H9 (cell line): ENCODE results near the gene KREMEN1. TPM values are rescaled to one million over a fixed set of nuclear protein-coding genes. Genes with fewer than 3 reads are reported as not detected.

Experiments
- DNase-seq: peaks from one replicate; pipeline ENCODE4 v3.0.0-alpha.2; 2017
- H2AFZ ChIP-seq: one replicate; pipeline ENCODE4 v1.6.1; 2013; ENCODE audit warnings: mild to moderate bottlenecking, low read length, control low read depth, moderate library complexity
- H2AK5ac ChIP-seq: 2 replicates; pipeline ENCODE4 v1.6.1; 2013; ENCODE audit warnings: low read length, control low read depth, mixed read lengths; ENCODE audit not compliant: insufficient read length
- H2BK120ac ChIP-seq: one replicate; pipeline ENCODE4 v1.6.1; 2013; ENCODE audit warnings: low read depth, mild to moderate bottlenecking, low read length, control low read depth, inconsistent platforms; ENCODE audit not compliant: poor library complexity, severe bottlenecking
- H2BK12ac ChIP-seq: 2 replicates; pipeline ENCODE4 v1.6.1; 2013; ENCODE audit warnings: low read length, control low read depth, mixed read lengths, low read depth; ENCODE audit not compliant: insufficient read length
- H2BK15ac ChIP-seq: 2 replicates; pipeline ENCODE4 v1.6.1; 2013; ENCODE audit warnings: low read depth, low read length, control low read depth
- H2BK20ac ChIP-seq: one replicate; pipeline ENCODE4 v1.6.1; 2013; ENCODE audit warnings: low read depth, mild to moderate bottlenecking, low read length, control low read depth, inconsistent platforms; ENCODE audit not compliant: poor library complexity, severe bottlenecking
- H2BK5ac ChIP-seq: 2 replicates; pipeline ENCODE4 v1.6.1; 2013; ENCODE audit warnings: low read length, control low read depth, mixed read lengths; ENCODE audit not compliant: insufficient read length
- H3K14ac ChIP-seq: 2 replicates; pipeline ENCODE4 v1.6.1; 2013; ENCODE audit warnings: low read length, control low read depth; ENCODE audit not compliant: insufficient read depth
- H3K18ac ChIP-seq: 2 replicates; pipeline ENCODE4 v1.6.1; 2013; ENCODE audit warnings: low read depth, mild to moderate bottlenecking, mixed read lengths, low read length, control low read depth; ENCODE audit not compliant: insufficient read length
- H3K23ac ChIP-seq: 2 replicates; pipeline ENCODE4 v1.6.1; 2013; ENCODE audit warnings: low read length, control low read depth, mixed read lengths, low read depth; ENCODE audit not compliant: insufficient read length
- H3K23me2 ChIP-seq: 2 replicates; pipeline ENCODE4 v1.6.1; 2013; ENCODE audit warnings: low read depth, mild to moderate bottlenecking, mixed read lengths, low read length, control low read depth; ENCODE audit not compliant: insufficient read length, poor library complexity, severe bottlenecking
- H3K27ac ChIP-seq: 2 replicates; pipeline ENCODE4 v1.5.1; 2013; ENCODE audit warnings: low read length, control low read depth, mixed read lengths, low read depth; ENCODE audit not compliant: insufficient read length
- H3K27me3 ChIP-seq: 2 replicates; pipeline ENCODE4 v1.6.1; 2013; ENCODE audit warnings: low read length, control low read depth, inconsistent platforms; ENCODE audit not compliant: insufficient read depth
- H3K4ac ChIP-seq: 2 replicates; pipeline ENCODE4 v1.6.1; 2013; ENCODE audit warnings: low read depth, mild to moderate bottlenecking, control low read depth, inconsistent platforms, low read length, moderate library complexity
- H3K4me1 ChIP-seq: 2 replicates; pipeline ENCODE4 v1.6.1; 2013; ENCODE audit warnings: low read length, control low read depth, inconsistent platforms; ENCODE audit not compliant: insufficient read depth
- H3K4me2 ChIP-seq: 2 replicates; pipeline ENCODE4 v1.6.1; 2013; ENCODE audit warnings: low read length, control low read depth, mixed read lengths; ENCODE audit not compliant: insufficient read length, insufficient read depth
- H3K56ac ChIP-seq: 2 replicates; pipeline ENCODE4 v1.6.1; 2013; ENCODE audit warnings: low read depth, mild to moderate bottlenecking, mixed read lengths, low read length, control low read depth; ENCODE audit not compliant: insufficient read length
- H3K79me1 ChIP-seq: 2 replicates; pipeline ENCODE4 v1.6.1; 2013; ENCODE audit warnings: low read depth, mild to moderate bottlenecking, moderate library complexity, low read length, control low read depth, inconsistent platforms; ENCODE audit not compliant: insufficient read depth, poor library complexity, severe bottlenecking
- H3K79me2 ChIP-seq: 2 replicates; pipeline ENCODE4 v1.6.1; 2013; ENCODE audit warnings: low read length, control low read depth, inconsistent platforms; ENCODE audit not compliant: insufficient read depth
- H3K9ac ChIP-seq: 2 replicates; pipeline ENCODE4 v1.6.1; 2013; ENCODE audit warnings: low read length, control low read depth, mixed read lengths; ENCODE audit not compliant: insufficient read length; ENCODE audit errors: extremely low read depth
- H3K9me3 ChIP-seq: one replicate; pipeline ENCODE4 v1.6.1; 2013; ENCODE audit warnings: low read depth, low read length, inconsistent platforms; ENCODE audit not compliant: control insufficient read depth
- H3T11ph ChIP-seq: one replicate; pipeline ENCODE4 v1.6.1; 2013; ENCODE audit warnings: mild to moderate bottlenecking, low read length, control low read depth, inconsistent platforms
- H4K20me1 ChIP-seq: one replicate; pipeline ENCODE4 v1.6.1; 2013; ENCODE audit not compliant: control insufficient read depth, insufficient read length, insufficient read depth
- H4K5ac ChIP-seq: 2 replicates; pipeline ENCODE4 v1.6.1; 2013; ENCODE audit warnings: low read depth, mild to moderate bottlenecking, mixed read lengths, low read length, control low read depth; ENCODE audit not compliant: insufficient read length
- H4K8ac ChIP-seq: replicated peaks from 2 replicates; pipeline ENCODE4 v1.6.1; 2013; ENCODE audit warnings: low read length, control low read depth, mixed read lengths, low read depth; ENCODE audit not compliant: insufficient read length
- H4K91ac ChIP-seq: 2 replicates; pipeline ENCODE4 v1.6.1; 2013; ENCODE audit warnings: low read depth, mild to moderate bottlenecking, moderate library complexity, mixed read lengths, low read length, control low read depth; ENCODE audit not compliant: insufficient read length
- H3K27ac Mint-ChIP-seq, 3 experiments: 2 replicates in 2 of 3; 3 replicates in 1 of 3; pipeline ENCODE4 v1.8.0; 2020 to 2021; ENCODE audit warnings: mixed read lengths in 3 of 3, mild to moderate bottlenecking in 1 of 3, moderate library complexity in 1 of 3
- H3K27me3 Mint-ChIP-seq: 2 replicates; pipeline ENCODE4 v1.8.0; 2021; ENCODE audit warnings: low read depth, mild to moderate bottlenecking, moderate library complexity, mixed read lengths
- H3K36me3 Mint-ChIP-seq, 3 experiments: 2 replicates in 2 of 3; 3 replicates in 1 of 3; pipeline ENCODE4 v1.8.0; 2020 to 2021; ENCODE audit warnings: low read depth in 3 of 3, mixed read lengths in 3 of 3; ENCODE audit not compliant: insufficient read depth in 1 of 3
- H3K4me1 Mint-ChIP-seq, 2 experiments: 2 replicates each; pipeline ENCODE4 v1.8.0; 2020; ENCODE audit warnings: mixed read lengths in 2 of 2
- H3K4me3 Mint-ChIP-seq, 2 experiments: 2 replicates in 1 of 2; 3 replicates in 1 of 2; pipeline ENCODE4 v1.8.0; 2020 to 2021; ENCODE audit warnings: mild to moderate bottlenecking in 2 of 2, mixed read lengths in 2 of 2, moderate library complexity in 1 of 2
- H3K9me3 Mint-ChIP-seq, 2 experiments: 2 replicates in 1 of 2; 3 replicates in 1 of 2; pipeline ENCODE4 v1.8.0; 2020; ENCODE audit warnings: mild to moderate bottlenecking in 2 of 2, mixed read lengths in 2 of 2, moderate library complexity in 1 of 2
- CTCF ChIP-seq: fragments of 200-600 bp; sonication (generic); conservative IDR thresholded peaks from 3 replicates; pipeline ENCODE4 v1.8.0; 2021; ENCODE audit warnings: antibody characterized with exemption, mild to moderate bottlenecking
- WGBS: extraction: QIAGEN DNeasy Blood & Tissue Kit; methylation state at CpG from one replicate; pipeline ENCODE4 v1.1.7; 2013; ENCODE audit warnings: missing lambda C conversion rate, low lambda C conversion rate, mixed read lengths; ENCODE audit not compliant: insufficient read length; ENCODE audit errors: extremely low coverage; 5-methylcytosine and 5-hydroxymethylcytosine counted together
- total RNA-seq: library from RNA; stranded (reverse); gene quantifications from 2 replicates; pipeline ENCODE4 v1.2.1, GENCODE V29; 2021

Gene KREMEN1
- total RNA-seq, 1 experiment from 2014 or later, result 2.4 TPM

DNA sequence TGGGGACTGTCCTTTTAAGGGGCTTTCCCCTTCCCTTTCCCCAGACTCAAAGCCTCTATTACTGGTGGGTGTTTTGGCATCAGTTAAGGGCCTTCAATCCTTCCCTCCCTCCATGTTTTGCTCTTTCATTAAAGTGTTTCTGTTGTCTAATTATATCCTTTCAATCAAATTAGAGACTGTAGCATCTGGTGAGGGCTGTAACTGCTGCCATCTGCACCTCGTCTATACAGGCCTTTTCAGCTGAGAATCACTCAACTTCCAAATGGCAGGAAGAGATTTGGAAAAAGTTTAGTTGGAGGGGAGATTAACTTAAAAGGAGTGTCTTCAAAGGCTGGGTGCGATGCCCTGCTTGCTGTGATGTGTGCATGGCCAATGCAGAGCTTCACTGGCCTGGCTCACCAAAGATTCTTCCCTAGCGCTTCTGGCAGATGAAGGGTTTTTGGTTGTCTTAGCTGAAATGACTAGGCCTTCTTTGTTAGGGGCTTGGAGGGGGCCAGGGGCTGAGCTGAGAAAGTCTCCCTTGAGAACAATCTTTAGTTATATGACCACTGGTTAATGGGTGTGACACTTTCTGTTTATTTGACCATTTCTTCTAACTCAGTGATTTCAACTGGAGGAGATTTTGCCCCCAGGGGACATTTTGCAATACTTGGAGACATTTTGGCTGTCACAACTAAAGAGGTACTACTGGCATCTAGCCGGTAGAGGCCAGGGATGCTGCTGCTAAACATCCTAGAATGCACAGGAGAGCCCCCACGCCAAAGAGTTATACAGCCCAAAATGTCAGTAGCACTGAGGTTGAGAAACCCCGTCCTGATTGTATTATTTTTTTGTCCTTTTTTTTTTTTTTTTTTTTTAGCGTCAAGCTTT is 7.5 kb downstream of the KREMEN1 start:
- H4K5ac ChIP-seq, result no peak overlapping the region
- peaks cover 6% of the 10 kb centered on the region for H3K4me1 ChIP-seq
- no peak for TF ChIP-seq CTCF
- no peaks in the 10 kb centered on the region for H3K27me3 ChIP-seq
- no peaks in the 10 kb centered on the region for H3K79me2 ChIP-seq
- H2BK120ac ChIP-seq, result no peak overlapping the region
- no peak overlapping the region for H3T11ph ChIP-seq
- no peaks in the 10 kb centered on the region for H3K79me1 ChIP-seq
- no peak overlapping the region for H3K27ac Mint-ChIP-seq
- no peak overlapping the region for H2BK15ac ChIP-seq
- H3K9me3 ChIP-seq, result no peaks in the 10 kb centered on the region
- H3K18ac ChIP-seq, result no peak overlapping the region
- no peaks in the 10 kb centered on the region for H4K20me1 ChIP-seq
- H3K4me1 Mint-ChIP-seq, result peaks cover 27 to 29% of the 10 kb centered on the region in 2 experiments
- H2BK12ac ChIP-seq, result no peak overlapping the region
- no peak for DNase-seq
- H2AFZ ChIP-seq, result no peak overlapping the region
- H3K4me2 ChIP-seq, result no peak overlapping the region
- H4K8ac ChIP-seq, result no peak overlapping the region
- no peak overlapping the region for H2BK20ac ChIP-seq
- no peak overlapping the region for H3K23ac ChIP-seq
- H2AK5ac ChIP-seq, result no peak overlapping the region
- no peak overlapping the region for H2BK5ac ChIP-seq
- no peaks in the 10 kb centered on the region for H3K9me3 Mint-ChIP-seq
- H3K27me3 Mint-ChIP-seq, result peaks cover 9% of the 10 kb centered on the region
- no peaks in the 10 kb centered on the region for H3K36me3 Mint-ChIP-seq
- WGBS, result no CpG with 5 or more reads among the region's 7 CpGs
- H3K56ac ChIP-seq, result no peak overlapping the region
- H3K4me3 Mint-ChIP-seq, result no peak overlapping the region
- no peak overlapping the region for H3K9ac ChIP-seq
- H3K27ac ChIP-seq, result no peak overlapping the region
- H4K91ac ChIP-seq, result no peak overlapping the region
- H3K4ac ChIP-seq, result no peak overlapping the region
- H3K14ac ChIP-seq, result no peak overlapping the region
- H3K23me2 ChIP-seq, result no peaks in the 10 kb centered on the region
